Kidney (tissue), 14 donors: ENCODE results near the gene HEMK1. TPM values are rescaled to one million over a fixed set of nuclear protein-coding genes. Genes with fewer than 3 reads are reported as not detected.

ENCODE experiments used
- DNase-seq, 5 donors: peaks; one replicate each; pipeline ENCODE4 v3.0.0-alpha.2; 2013 to 2020
- FAIRE-seq: peaks from 2 replicates; lab custom pipeline; 2012; peaks lifted over from hg19 to GRCh38; lab: Jason Lieb, UNC
- H3K27ac ChIP-seq, 2 donors: one replicate each; pipeline ENCODE4 v1.7.0; 2013; ENCODE audit warnings: low read depth in 2 of 2, low read length in 2 of 2, inconsistent platforms in 1 of 2
- H3K27me3 ChIP-seq: one replicate; pipeline ENCODE4 v1.7.1; 2013; ENCODE audit warnings: low read length, inconsistent platforms; ENCODE audit not compliant: control insufficient read depth, insufficient read depth
- H3K36me3 ChIP-seq, 3 donors: one replicate each; pipeline versions ENCODE4 v1.7.0 to v1.7.1; 2013; ENCODE audit warnings: low read length in 3 of 3, control low read depth in 1 of 3, inconsistent platforms in 1 of 3; ENCODE audit not compliant: insufficient read depth in 3 of 3, control insufficient read depth in 2 of 3
- H3K4me1 ChIP-seq, 3 donors: one replicate each; pipeline versions ENCODE4 v1.7.0 to v1.7.1; 2013; ENCODE audit warnings: low read length in 3 of 3, inconsistent platforms in 1 of 3, low read depth in 1 of 3; ENCODE audit not compliant: control insufficient read depth in 2 of 3, insufficient read depth in 2 of 3
- H3K4me3 ChIP-seq, 3 donors: one replicate each; pipeline versions ENCODE4 v1.7.0 to v1.8.1; 2013; ENCODE audit warnings: low read length in 3 of 3, control low read depth in 1 of 3, inconsistent platforms in 1 of 3
- H3K9ac ChIP-seq, 3 donors: one replicate each; pipeline versions ENCODE4 v1.7.0 to v1.7.1; 2013; ENCODE audit warnings: low read length in 3 of 3, control low read depth in 1 of 3, inconsistent platforms in 1 of 3
- H3K9me3 ChIP-seq, 3 donors: one replicate each; pipeline versions ENCODE4 v1.7.0 to v1.7.1; 2013; ENCODE audit warnings: low read length in 3 of 3, control low read depth in 1 of 3, inconsistent platforms in 1 of 3; ENCODE audit not compliant: control insufficient read depth in 2 of 3, insufficient read depth in 1 of 3
- intact Hi-C: fragments of 100-400 bp; cut with DNase I; formaldehyde crosslinking; loops from one replicate; pipeline ENCODE4 v1.11.1; 2022
- polyA plus RNA-seq: library from polyadenylated mRNA; stranded (reverse); fragments of 350-450 nt; fragmentation: Illumina TruSeq; extraction: RNeasy Lipid Tissue Mini Kit (QIAGEN cat#74804); gene quantifications from one replicate; pipeline ENCODE4 v1.2.3, GENCODE V29; 2014; ENCODE audit warnings: low read depth, low replicate concordance; ENCODE audit not compliant: insufficient read depth
- total RNA-seq: library from RNA; stranded (reverse); fragmentation: NEBNext Ultra II Directional; extraction: Animal tissue kit (Norgen Biotek cat#: 25700); gene quantifications from one replicate; pipeline ENCODE4 v1.2.1, GENCODE V29; 2021
- TF ChIP-seq, protein P1 (sequence below): IDR thresholded peaks from 3 replicates; pipeline ENCODE4 v1.5.1; 2012; ENCODE audit warnings: mild to moderate bottlenecking, moderate library complexity, borderline replicate concordance; ENCODE audit not compliant: insufficient read depth; ENCODE audit errors: extremely low read depth
- donor health status: control.
- donor health status: control.
- donor health status: control.
- donor health status: control.
- donor health status: control.
- donor health status: DM: yes; HTN: yes; CAD: no.
- donor health status: Normal renal cell carcinoma (clear cell type).

Gene HEMK1
- total and polyA plus RNA-seq, 2 donors from 2014 or later = 25.1 to 30.3 TPM

GRCh38 chr3:50557106-50557505 lies 12.2 kb upstream of the HEMK1 start:
- Histone ChIP-seq H3K36me3 (no peaks in the 10 kb centered on the region), H3K4me1 (peaks cover 0 to 3% (median 0%) of the 10 kb centered on the region in 3 donors), H3K9ac (no peak overlapping the region), H3K4me3 (no peak overlapping the region), H3K27me3 (no peaks in the 10 kb centered on the region), H3K9me3 (no peaks in the 10 kb centered on the region), H3K27ac (no peak overlapping the region)
- FAIRE-seq (no peak), DNase-seq (no peak)
- TF ChIP-seq, protein P1, sequence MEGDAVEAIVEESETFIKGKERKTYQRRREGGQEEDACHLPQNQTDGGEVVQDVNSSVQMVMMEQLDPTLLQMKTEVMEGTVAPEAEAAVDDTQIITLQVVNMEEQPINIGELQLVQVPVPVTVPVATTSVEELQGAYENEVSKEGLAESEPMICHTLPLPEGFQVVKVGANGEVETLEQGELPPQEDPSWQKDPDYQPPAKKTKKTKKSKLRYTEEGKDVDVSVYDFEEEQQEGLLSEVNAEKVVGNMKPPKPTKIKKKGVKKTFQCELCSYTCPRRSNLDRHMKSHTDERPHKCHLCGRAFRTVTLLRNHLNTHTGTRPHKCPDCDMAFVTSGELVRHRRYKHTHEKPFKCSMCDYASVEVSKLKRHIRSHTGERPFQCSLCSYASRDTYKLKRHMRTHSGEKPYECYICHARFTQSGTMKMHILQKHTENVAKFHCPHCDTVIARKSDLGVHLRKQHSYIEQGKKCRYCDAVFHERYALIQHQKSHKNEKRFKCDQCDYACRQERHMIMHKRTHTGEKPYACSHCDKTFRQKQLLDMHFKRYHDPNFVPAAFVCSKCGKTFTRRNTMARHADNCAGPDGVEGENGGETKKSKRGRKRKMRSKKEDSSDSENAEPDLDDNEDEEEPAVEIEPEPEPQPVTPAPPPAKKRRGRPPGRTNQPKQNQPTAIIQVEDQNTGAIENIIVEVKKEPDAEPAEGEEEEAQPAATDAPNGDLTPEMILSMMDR = no peak
- intact Hi-C loops = loop anchor here (10.0 kb wide), 1 partner anchor 122 kb away; no protein-coding TSS in a partner anchor

DNA sequence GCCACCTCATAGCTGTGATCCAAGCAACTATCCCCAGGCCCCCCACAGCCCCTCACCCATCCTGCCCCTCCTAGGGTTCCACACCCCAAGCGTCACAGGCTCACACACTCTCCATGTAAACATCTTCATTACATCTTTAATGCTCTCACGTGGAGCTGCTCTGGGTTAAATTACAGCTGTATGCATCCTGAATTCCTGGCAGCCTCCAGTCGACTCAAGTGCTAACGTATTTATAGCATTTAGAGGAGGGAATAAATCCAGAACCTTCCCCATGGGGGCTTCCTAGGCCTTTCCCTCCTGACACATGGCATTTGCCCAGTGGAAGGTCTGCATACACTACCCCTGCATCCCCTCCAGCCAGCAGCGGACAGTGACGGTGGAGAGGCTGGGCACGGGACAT lies 11.4 kb upstream of the HEMK1 start:
- Histone ChIP-seq H3K9me3 (no peaks in the 10 kb centered on the region), H3K27me3 (no peaks in the 10 kb centered on the region), H3K36me3 (no peaks in the 10 kb centered on the region), H3K9ac (no peak overlapping the region), H3K4me1 (peaks cover 0 to 3% (median 0%) of the 10 kb centered on the region in 3 donors), H3K4me3 (no peak overlapping the region), H3K27ac (no peak overlapping the region)
- TF ChIP-seq, protein P1 = no peak
- DNase-seq = peak in 2 of 5 donors; percentile 24 to 46
- FAIRE-seq = no peak
- intact Hi-C loops = loop anchor here (10.0 kb wide), 1 partner anchor 123 kb away; no protein-coding TSS in a partner anchor

DNA sequence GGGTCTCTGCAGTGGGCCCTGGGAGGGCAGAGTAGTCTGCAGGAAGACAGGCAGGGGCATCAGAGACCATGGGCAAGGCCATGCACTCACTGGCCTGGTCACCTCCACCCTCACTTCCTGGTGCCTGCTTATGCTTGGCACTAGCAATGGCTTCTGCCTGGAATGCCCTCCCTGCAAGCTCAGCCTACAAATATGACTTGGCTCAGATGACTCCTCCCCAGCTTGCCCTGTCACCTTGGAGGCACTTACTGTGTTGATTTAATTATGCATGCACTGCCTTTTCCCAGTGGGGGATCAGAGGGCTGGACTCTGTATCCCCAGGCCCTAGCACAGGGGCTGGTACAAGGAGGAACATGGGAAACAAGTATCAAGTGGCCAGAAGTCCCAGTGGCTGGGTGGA lies 9.6 kb upstream of the HEMK1 start:
- FAIRE-seq (no peak), DNase-seq (peak in 1 of 5 donors; percentile 12)
- intact Hi-C loops = loop anchor here (10.0 kb wide), 1 partner anchor 125 kb away; no protein-coding TSS in a partner anchor
- Histone ChIP-seq H3K36me3 (no peaks in the 10 kb centered on the region), H3K4me3 (no peak overlapping the region), H3K4me1 (peaks cover 0 to 3% (median 0%) of the 10 kb centered on the region in 3 donors), H3K9me3 (no peaks in the 10 kb centered on the region), H3K27ac (no peak overlapping the region), H3K9ac (no peak overlapping the region), H3K27me3 (no peaks in the 10 kb centered on the region)
- TF ChIP-seq, protein P1 = no peak

- H3K9ac ChIP-seq = no peak overlapping the region
- FAIRE-seq = no peak
- H3K9me3 ChIP-seq = no peaks in the 10 kb centered on the region
- no peaks in the 10 kb centered on the region for H3K27me3 ChIP-seq
- H3K4me3 ChIP-seq = no peak overlapping the region
- no peak overlapping the region for H3K27ac ChIP-seq
- peaks cover 0 to 10% (median 5%) of the 10 kb centered on the region in 3 donors for H3K4me1 ChIP-seq
- TF ChIP-seq, protein P1 = no peak
- intact Hi-C loops = no loop called here
- no peaks in the 10 kb centered on the region for H3K36me3 ChIP-seq
- DNase-seq = no peak
Measured at GRCh38 chr3:50562861-50563260, 6.5 kb upstream of the HEMK1 start.
